Uterus (tissue), 2 donors: ENCODE results near the gene TTC39C.

Experiments
- CTCF ChIP-seq, 4 experiments: fragments of 200-600 bp in 2 of 4; fragments of 450-650 bp in 2 of 4; sonication (generic) in 2 of 4; IDR thresholded peaks; one replicate each; pipeline ENCODE4 v1.5.1; 2016 to 2019; ENCODE audit warnings: antibody characterized with exemption in 4 of 4, mild to moderate bottlenecking in 2 of 4, moderate library complexity in 1 of 4
- POLR2A ChIP-seq, 2 donors: fragments of 450-650 bp; IDR thresholded peaks; one replicate each; pipeline ENCODE4 v1.6.1; 2016; ENCODE audit warnings: antibody characterized with exemption in 2 of 2, mild to moderate bottlenecking in 1 of 2, moderate library complexity in 1 of 2

GRCh38 chr18:23983112-23983511 lies 31.4 kb upstream of the TTC39C start:
- TF ChIP-seq CTCF (IDR thresholded peaks at IDR 0.05) (no peak), POLR2A (IDR thresholded peaks at IDR 0.05) (no peak)
